HG02763 (cell line): ENCODE data around the gene CEP78.

Experiments used
- ATAC-seq: cut with Tn5 transposase; IDR thresholded peaks from one replicate; pipeline ENCODE4 v1.9.1; 2021; ENCODE audit warnings: mild to moderate bottlenecking, moderate library complexity; ENCODE audit not compliant: unreplicated experiment

Gene CEP78

DNA sequence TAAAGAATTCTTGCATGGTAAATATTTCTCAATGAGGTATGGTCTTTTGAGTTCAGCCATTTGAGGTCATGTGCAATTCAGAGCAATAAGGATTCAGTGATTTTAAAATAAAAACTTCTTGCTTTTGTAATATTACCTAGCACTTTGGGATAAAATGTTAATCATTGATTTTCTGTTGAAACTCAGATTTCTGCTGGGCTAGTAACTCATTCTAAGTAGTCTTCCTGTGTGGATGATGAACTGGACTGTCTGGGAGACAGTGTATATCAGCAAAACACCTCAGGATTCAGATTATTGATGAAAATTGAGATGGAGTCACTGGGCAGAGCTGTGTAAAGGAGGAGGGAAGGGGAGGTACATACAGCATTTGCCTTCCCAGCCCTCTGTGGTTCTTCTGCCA lies 50.2 kb downstream of the CEP78 start:
- ATAC-seq, result no peak

DNA sequence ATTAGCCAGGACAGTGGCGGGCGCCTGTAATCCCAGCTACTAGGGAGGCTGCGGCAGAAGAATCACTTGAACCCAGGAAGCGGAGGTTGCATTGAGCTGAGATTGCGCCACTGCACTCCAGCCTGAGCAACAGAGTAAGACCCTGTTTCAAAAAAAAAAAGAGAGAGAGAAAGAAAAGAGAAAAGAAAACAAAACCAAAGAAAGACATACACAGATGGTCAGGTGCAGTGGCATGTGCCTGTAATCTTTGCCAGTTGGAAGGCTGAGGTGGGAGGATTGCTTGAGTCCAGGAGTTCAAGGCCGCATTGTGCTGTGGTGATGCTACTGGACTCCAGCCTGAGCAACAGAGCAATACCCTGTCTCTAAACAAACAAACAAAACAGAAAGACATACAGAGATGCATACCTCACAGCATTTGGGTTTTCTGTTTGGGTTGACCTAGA lies 51.1 kb downstream of the CEP78 start:
- ATAC-seq, result no peak

DNA sequence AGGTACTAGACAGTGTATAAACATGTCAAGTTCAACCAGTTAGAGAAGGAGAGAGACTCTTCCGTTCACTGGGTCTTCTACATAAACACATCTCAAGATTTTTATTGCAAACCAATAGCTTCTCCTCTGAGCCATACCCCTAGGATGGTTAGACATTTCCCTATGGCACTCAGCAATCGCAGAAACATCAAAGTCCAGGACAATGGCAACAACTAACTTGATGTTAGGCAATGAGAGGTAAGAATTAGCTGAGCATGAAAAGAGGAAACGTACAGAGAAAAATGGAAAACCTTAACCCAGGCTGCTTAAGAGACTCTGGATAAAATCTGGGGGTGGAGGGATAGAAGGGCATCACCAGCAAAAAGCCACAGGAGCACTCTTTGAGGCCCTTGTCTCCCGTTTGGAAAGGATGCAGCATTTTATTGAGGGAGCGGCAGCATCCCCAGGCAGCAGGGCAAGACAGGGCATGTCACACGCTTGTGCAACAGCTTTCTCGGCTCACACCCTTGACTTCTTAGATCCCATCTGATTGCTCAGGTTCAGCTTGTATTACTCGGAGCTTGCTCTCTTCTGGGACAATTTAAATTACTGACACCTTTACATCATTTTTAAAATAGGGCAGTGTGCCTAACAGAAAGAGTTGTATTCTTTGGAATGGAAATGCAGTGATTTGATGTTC lies 52.5 kb downstream of the CEP78 start:
- no peak for ATAC-seq

DNA sequence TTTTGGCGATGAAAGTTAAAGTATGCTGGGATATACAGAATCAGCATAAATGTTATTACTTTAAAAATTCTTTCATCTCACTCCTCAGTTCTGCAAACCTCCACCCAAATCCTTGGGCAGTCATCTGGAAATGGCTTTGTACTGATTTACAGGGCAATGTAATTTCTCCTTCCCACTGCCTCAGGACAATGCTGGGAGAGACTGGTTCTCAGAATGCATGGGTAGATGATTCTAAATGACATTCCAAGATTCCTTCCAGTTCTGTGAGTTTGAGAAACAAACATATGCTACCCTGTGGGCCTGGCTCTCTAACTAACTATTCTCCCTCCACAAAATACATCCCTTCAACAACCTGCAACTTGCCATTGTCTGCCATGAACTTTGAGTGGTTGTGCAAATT lies 53.6 kb downstream of the CEP78 start:
- no peak for ATAC-seq

DNA sequence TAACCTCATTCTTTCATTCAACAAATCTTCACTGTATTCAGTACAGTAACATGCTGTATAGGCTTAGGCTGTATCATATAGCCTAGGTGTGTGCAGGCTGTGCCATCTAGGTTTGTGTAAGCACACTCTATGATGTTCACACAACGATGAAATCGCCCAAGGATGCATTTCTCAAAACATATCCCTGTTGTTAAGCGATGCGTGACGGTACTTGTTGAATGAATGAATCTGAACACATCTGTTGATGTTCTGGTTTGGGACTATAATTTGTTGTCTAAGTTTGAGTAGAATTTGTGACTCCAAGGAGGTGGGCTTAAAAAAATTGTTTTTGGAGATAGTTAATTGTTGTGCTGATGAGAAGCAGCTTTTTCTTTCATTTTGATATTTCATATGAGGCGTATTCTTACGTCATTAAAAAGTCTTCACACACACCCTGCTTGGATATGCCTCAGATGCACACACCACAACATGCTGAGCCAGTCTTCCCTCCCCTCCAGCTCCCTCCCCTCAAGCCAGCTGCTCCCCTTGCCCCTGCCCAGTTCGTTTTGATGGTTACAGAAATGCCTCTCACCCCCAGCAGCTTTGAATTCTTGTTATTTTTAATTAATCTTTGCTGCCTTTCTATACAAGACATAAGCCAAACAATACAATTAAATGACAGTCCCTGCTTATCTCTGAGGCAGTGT lies 55.5 kb downstream of the CEP78 start:
- ATAC-seq, result no peak

DNA sequence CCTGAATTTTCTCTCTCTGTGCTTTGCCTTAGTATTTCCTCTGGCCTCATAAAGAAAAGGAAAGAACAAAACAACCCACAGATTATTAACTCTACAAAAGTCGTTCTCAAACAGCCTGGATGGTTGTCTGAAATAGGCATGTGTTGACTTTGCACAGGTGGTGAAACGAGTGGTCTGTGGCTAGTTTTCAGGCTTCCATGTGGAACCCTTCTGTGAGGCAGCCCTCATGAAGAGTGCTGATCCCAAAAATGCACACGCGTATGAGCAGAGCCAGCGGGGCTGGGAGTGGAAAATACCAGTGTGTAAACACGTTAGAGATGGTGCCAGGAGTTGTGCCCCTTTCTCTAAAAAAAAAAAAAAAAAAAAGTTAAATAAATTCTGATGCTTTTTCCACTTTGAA lies 56.2 kb downstream of the CEP78 start:
- no peak for ATAC-seq

DNA sequence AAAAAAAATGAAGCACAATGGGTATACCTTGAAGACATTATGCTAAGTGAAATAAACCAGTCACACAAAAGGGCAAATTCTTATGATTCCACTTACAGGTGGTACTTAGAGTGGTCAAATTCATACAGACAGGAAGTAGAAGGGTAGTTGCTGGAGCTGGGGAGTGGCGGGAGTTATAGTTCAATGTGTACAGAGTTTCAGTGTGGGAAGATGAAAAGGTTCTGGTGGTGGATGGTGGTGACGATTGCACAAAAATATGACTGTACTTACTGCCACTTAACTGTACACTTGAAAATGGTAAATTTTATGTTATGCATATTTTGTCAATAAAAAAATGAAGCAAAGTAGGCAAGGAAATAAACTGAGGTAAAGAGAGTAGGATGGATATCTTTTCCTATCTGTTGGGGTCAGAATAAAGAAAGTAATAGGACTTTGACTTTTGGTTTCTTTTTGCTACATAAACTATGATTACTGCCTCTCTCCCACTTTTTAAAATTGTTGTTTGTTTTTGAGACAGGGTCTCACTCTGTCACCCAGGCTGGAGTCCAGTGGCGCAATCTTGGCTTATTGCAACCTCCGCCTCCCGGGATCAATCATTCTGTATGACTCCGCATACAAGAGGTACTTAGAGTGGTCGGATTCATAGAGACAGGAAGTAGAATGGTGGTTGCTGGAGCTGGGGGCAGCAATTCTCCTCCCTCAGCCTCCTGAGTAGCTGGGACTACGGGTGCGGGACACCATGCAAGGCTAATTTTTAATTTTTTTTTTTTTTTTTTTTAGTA lies 57.0 kb downstream of the CEP78 start:
- ATAC-seq, result no peak

DNA sequence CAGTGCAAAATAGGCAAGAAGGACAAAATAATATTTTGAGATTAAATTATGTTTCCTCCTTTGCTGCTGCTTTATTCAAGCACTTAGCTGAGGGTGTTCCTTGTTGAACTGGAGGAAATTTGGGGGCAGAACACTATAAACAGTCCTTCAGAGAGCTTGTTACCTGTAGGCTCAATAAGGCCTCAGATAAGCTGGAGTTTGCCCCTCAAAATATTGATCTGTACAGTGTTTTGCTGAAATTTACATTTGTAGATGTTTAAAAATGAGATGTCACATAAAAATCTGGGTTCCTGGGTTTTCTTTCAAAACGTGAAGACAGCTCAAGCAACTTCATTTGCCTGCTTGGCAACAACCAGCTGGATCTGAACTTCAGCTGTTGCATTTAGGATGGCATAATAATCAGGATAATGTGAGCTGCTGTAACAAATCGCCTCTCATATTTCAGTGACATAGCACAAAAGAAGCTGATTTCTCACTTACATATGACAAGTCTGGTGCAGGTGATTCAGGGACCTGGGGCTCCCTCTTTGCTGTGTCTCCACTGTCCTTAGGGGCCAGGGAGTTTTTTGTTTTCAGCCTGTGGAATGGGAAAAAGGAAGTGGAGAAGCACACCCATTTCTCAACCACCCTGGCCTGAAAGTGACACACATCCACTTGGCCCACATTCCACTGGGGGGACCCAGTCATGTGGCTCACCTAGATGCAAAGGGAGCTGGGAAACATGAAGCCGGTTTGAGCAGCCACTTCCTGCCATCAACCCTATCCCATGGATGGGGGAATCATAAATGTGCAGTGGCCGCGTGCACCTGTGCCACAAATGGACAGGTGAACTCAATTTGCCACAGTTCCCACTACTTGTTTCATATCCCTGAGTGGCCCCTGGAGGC lies 58.7 kb downstream of the CEP78 start:
- ATAC-seq, result no peak

DNA sequence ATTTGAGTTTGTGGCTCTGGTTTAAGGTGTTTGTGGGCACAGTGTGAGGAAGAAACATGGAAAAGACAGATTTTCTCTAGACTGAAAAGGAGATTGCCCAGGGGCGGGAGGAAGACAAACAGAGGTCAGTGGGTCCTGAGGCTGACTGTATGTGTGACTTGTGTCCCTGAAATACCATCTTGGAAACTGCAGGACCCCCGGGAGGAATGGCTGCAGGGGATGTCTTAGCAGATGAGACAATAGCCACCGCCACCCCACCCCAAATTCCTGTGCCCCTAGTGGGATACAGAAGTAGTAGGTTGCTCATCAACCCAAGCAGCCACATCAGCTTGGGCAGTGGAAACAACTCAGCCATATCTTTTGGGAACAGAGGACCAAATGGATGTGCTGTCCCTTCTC lies 59.3 kb downstream of the CEP78 start:
- no peak for ATAC-seq

DNA sequence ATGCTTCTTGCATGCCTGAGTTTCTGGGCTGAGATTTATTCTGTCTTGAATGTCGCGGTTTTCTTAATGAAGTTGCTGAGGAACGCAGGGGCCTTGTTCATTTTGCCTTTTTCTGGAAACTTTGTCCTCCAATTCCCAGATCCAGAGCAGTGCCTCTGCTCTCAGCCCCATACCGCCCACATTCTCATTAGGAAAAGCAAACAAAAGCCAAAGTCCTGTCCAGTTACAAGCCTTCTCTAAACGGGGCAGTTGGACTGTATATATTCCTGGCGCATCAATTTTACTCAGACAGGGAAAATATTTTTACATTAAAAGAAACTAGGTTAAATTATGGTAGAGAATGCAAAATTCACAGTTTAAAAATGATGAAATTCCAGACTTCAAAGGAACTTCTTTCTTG lies 59.9 kb downstream of the CEP78 start:
- no peak for ATAC-seq

DNA sequence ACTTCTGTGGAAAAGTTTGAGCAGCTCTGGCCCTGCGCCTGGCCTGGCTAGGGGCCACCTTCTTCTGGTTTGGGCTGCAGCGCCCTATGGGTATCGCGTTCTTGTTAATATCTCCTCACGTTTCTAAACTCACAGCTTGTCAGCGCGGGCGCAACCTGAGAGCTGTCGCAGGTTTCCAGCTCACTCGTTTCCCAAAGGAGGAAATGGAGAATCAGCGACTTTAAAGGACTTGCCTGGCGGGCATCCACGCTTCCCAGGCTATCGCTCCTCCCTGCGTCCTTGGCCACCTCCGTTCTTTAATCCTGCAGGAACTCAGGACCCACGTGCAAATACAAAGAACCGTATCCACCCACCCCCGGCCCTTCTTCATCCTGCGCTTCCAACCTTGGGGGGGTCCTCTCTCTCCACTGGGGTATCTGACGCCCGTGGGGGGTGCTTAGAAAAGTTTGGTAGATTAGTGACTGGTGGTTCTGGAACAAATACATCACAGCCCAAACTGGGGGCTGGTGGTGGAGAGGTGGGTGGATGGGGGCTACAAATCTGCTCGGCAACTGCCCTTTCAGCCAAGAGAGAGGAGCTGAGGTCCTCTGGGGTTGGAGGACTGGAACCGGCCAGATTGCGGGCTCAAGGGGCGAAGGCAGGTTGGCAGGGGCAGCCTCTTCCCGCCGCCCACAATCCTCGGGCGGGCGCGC lies 60.5 kb downstream of the CEP78 start:
- ATAC-seq, result no peak

DNA sequence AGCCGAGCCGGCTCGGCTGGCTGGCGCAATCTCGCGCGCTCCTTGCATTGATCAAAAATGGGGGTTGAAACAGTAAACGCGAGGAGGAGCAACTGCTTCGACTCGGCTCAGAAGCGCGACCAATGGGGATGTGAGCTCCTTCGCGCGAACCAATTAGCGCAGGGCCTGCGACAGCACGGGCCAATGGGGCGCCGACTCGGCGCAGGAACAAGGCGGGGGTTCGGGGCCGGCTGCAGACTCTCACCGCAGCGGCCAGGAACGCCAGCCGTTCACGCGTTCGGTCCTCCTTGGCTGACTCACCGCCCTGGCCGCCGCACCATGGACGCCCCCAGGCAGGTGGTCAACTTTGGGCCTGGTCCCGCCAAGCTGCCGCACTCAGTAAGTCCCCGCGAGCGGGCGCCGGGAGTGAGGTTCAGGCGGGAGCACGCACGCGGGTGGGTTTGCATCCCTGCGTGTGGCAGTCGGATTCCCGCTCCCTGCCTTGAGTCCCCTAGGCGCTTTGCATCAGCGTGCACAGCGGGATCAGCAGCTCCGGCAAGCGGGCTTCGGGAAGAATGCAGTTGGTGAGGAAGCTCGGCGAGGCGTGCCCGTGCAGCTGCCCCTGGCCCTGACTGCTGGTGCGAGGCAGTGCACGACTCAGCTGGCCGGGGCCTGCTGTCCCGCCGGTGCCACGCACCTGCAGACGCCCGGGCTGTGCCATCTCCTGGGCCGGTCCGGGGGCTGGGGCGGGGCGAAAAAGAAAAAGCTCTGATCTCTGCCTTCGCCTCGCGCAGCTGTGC lies 61.2 kb downstream of the CEP78 start, which contains the start of gene PSAT1:
PSAT1 (plus strand) TSS at position 233 of the 779 bp plus-strand sequence; CDS start at position 319, 86 bp downstream.
- peak; percentile 99 for ATAC-seq

DNA sequence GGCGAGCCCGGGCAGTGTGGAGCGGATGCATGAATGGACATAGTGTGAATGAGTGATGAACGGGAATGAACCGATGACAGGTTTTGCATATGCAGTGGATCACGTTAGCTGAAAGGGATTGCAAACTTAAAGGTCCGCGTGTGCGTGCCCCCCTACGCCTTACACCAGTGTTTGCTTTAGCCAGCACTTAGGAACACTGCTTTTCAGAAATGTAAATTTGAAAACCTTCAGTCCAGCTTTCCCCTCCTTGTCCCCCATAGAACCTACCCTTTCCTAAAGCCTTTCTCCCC lies 61.7 kb downstream of the CEP78 start:
- ATAC-seq, result no peak

DNA sequence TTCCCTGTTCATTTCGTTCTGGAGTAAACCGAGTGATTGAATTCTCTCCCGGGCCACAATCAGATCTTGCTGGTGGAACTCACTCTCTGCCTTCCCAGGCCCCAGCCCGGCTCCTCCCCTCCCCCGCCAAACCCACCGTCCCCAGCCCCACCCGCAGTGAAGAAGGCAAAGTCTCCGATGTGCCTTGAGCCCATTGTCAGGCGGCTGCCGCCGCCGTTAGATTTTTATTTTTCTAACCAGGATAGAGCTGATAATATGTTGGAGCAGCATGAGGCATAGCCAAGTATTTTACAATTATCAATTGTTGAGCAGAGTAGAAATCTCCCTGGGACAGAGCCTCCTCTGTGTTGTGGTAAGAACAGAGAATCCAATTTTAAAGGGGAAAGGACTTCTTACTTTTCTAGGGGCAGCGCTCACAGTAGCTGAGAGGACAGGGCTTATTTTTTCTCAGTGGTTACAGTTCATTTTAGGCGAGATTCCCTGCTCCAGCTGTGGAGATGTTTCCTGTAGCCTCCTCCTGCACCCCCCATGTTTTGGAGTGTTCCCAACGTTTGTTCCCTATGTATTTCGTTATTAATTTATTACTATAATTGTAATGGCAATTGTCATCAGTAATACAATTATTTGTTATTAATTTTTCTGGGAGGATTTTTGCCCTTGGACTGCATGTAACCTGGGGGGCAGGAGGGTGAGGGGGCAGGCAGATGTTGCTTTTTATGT lies 62.3 kb downstream of the CEP78 start:
- no peak for ATAC-seq

DNA sequence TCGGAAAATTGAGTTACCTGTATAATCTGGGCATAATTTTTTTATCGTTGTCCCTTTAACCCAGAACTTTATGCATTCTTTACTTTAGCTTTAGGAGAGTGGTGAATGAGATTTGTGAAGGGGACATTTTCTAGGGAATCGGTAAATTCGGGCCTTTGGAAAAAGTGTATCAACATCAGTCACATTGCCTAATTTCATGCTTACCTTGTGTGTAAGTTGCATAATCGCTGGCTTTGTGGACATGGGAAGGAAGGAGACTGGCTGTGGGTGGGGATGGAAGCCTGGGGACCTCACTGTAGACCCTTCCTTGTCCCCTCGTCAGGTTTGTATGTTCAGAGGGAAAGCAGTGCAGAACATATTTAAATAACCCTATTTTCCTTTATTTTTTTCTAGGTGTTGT lies 64.3 kb downstream of the CEP78 start:
- ATAC-seq, result no peak

DNA sequence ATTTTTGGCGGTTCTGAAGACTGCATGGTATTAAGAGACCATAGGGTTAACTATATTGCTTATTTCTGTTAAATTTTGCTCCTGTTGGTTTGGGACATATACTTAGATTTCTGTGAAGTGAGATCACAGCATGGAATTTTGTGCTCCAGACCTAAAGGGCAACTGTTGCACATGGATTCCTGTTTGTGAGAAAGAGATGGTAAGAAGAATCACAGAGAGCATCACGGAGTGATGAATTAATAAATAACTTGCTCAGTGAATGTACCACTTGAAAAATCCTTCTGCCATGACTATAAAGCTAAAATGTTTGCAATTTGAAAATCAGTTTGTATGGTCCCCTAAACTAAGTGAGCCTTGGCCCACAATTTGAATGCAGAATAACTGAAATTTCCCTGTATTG lies 65.6 kb downstream of the CEP78 start:
- ATAC-seq, result no peak

DNA sequence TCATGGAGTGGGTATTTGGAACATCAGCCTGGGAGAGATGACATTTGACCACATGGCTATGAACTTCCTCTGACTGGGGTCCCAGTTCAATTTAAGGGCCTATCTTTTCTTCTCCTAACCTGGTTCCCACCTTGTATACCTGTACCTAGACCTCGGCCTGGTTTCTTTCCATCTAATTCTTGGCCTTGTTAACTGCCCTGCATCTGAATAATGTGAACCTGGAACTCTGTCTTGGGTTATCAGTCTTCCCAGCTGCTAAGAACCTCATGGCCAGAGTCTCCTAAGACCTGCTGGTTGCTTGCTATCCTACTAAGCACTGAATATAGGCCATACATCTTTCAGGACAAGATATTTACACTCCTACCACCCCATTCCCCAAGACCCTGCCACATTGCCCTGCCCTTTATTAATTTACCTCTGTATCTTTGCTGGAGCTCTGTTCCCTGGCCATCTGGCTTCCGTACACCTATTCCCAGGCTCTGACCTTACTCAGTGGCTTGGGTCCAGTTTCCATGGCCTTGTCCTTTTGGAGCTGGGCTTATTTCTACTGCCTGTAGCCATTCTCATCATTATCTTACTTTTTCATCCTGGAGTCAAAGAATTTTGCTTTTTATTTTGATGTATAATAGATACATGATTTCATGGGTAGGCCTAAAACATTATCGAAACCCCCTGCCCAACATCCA lies 67.6 kb downstream of the CEP78 start:
- no peak for ATAC-seq

DNA sequence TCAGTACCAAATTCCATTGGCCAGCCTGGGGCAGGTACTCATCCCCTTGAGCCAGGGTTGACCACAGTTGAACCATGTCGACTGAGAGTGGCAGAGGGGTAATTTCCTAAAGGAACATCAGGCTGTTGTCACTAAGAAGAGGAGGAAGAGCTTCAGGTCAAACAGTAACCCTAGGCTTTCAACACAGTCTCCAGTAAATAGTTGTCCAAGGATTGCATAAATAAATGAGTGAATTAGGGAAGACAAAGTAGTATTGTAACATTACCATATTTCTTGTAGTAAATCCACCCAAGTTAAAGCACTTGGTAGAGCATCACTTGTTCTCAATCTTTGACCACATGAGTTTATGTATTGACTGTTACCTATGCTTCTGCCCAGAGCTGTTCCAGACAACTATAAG lies 68.5 kb downstream of the CEP78 start:
- no peak for ATAC-seq
